ENCODE measurements around the gene JAKMIP3. TPM values are rescaled to one million over a fixed set of nuclear protein-coding genes. Genes with fewer than 3 reads are reported as not detected.
A peak's percentile ranks its signal among the peaks of the same experiment; 100 is the strongest.

The JAKMIP3 gene
- total RNA-seq, 6 experiments from 2014 or later: 0.06 to 0.22 (median 0.18) TPM

- peaks cover 0 to 9% of the 10 kb centered on the region in 2 donors for H3K27me3 ChIP-seq
- ATAC-seq (no peak), DNase-seq (no peak)
- H3K9me3 ChIP-seq: no peaks in the 10 kb centered on the region
- no peaks in the 10 kb centered on the region for H3K36me3 ChIP-seq
- no peak overlapping the region for H3K4me3 ChIP-seq
- 87% methylated on average over 3 of the region's 5 CpGs for WGBS (ENCODE audit: insufficient coverage, low coverage, low lambda C conversion rate, missing lambda C conversion rate)
- H3K4me1 ChIP-seq: peaks cover 0 to 5% (median 0%) of the 10 kb centered on the region in 4 donors
- TF ChIP-seq POLR2A (IDR thresholded peaks at IDR 0.05): no peak
- TF ChIP-seq, protein P1, sequence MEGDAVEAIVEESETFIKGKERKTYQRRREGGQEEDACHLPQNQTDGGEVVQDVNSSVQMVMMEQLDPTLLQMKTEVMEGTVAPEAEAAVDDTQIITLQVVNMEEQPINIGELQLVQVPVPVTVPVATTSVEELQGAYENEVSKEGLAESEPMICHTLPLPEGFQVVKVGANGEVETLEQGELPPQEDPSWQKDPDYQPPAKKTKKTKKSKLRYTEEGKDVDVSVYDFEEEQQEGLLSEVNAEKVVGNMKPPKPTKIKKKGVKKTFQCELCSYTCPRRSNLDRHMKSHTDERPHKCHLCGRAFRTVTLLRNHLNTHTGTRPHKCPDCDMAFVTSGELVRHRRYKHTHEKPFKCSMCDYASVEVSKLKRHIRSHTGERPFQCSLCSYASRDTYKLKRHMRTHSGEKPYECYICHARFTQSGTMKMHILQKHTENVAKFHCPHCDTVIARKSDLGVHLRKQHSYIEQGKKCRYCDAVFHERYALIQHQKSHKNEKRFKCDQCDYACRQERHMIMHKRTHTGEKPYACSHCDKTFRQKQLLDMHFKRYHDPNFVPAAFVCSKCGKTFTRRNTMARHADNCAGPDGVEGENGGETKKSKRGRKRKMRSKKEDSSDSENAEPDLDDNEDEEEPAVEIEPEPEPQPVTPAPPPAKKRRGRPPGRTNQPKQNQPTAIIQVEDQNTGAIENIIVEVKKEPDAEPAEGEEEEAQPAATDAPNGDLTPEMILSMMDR (IDR thresholded peaks at IDR 0.05): no peak
- H3K27ac ChIP-seq: no peak overlapping the region
- intact Hi-C loops (cut with DNase I): no loop called here
These were observed 32.1 kb upstream of the JAKMIP3 start for GRCh38 chr10:132033632-132034031.

DNA sequence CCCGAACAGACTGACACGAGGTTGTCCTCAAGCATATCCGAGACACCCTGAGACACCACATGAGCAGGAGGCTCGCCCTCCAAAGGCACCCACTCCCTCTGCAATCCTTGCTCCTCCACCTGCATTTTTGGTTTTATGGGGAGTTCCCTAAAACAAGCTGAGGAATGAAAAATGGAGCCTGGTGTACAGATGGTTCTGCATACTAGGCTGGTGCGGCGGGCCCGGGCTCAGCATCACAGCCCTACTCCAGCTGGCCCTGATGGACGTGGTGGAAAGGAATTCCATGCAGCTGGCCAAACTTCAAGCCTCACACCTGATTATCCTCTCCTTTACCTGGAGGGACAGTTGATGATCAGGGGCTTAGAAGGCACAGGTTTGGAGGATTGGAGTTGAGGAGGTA is 30.3 kb upstream of the JAKMIP3 start:
- WGBS (ENCODE audit: insufficient coverage, low coverage, low lambda C conversion rate, missing lambda C conversion rate): 47% methylated on average over 3 of the region's 8 CpGs
- TF ChIP-seq, protein P1 (IDR thresholded peaks at IDR 0.05): no peak
- no peak for TF ChIP-seq POLR2A (IDR thresholded peaks at IDR 0.05)
- no peak for ATAC-seq
- intact Hi-C loops (cut with DNase I): no loop called here
- Histone ChIP-seq H3K4me3 (no peak overlapping the region), H3K4me1 (peaks cover 0 to 5% (median 0%) of the 10 kb centered on the region in 4 donors), H3K36me3 (no peaks in the 10 kb centered on the region), H3K9me3 (no peaks in the 10 kb centered on the region), H3K27ac (no peak overlapping the region), H3K27me3 (peaks cover 0 to 9% of the 10 kb centered on the region in 2 donors)
- no peak for DNase-seq

GRCh38 chr10:132036153-132036886 is 29.4 kb upstream of the JAKMIP3 start:
- no peak for TF ChIP-seq POLR2A (IDR thresholded peaks at IDR 0.05)
- TF ChIP-seq, protein P1 (IDR thresholded peaks at IDR 0.05): no peak
- Histone ChIP-seq H3K27ac (no peak overlapping the region), H3K4me1 (peaks cover 0 to 5% (median 0%) of the 10 kb centered on the region in 4 donors), H3K27me3 (peaks cover 0 to 9% of the 10 kb centered on the region in 2 donors), H3K9me3 (no peaks in the 10 kb centered on the region), H3K36me3 (no peaks in the 10 kb centered on the region), H3K4me3 (peak overlapping the region in 1 of 3 donors; percentile 33)
- ATAC-seq: peak in 2 of 4 donors; percentile 16 to 17
- WGBS (ENCODE audit: insufficient coverage, low coverage, low lambda C conversion rate, missing lambda C conversion rate): 3% methylated on average over 7 of the region's 100 CpGs
- intact Hi-C loops (cut with DNase I): no loop called here
- no peak for DNase-seq

- TF ChIP-seq POLR2A (IDR thresholded peaks at IDR 0.05): no peak
- TF ChIP-seq, protein P1 (IDR thresholded peaks at IDR 0.05): no peak
- peak overlapping the region in 1 of 3 donors; percentile 33 for H3K4me3 ChIP-seq
- no peak overlapping the region for H3K27ac ChIP-seq
- DNase-seq: no peak
- no peaks in the 10 kb centered on the region for H3K36me3 ChIP-seq
- H3K4me1 ChIP-seq: peaks cover 0 to 5% (median 0%) of the 10 kb centered on the region in 4 donors
- ATAC-seq: no peak
- WGBS (ENCODE audit: insufficient coverage, low coverage, low lambda C conversion rate, missing lambda C conversion rate): 6% methylated on average over 14 of the region's 44 CpGs
- no peaks in the 10 kb centered on the region for H3K9me3 ChIP-seq
- H3K27me3 ChIP-seq: peaks cover 0 to 9% of the 10 kb centered on the region in 2 donors
- intact Hi-C loops (cut with DNase I): no loop called here
These were observed 28.7 kb upstream of the JAKMIP3 start for GRCh38 chr10:132036887-132037675.
